ENCODE measurements around the gene DNAJB14. TPM values are rescaled to one million over a fixed set of nuclear protein-coding genes. Genes with fewer than 3 reads are reported as not detected.

The DNAJB14 gene
- total RNA-seq, 1 experiment from 2014 or later, result 41.5 TPM

GRCh38 chr4:99855678-99856077 is 90.7 kb downstream of the DNAJB14 start:
- H3K9me3 ChIP-seq (ENCODE audit: control insufficient read depth, insufficient read depth, low read depth, low read length), result no peaks in the 10 kb centered on the region
- POLR2A ChIA-PET, result no interaction called here
- no peak for DNase-seq (ENCODE audit: low read depth, low spot score)

GRCh38 chr4:99853999-99854398 is 92.4 kb downstream of the DNAJB14 start:
- H3K27me3 ChIP-seq (ENCODE audit: control insufficient read depth, insufficient read depth, low read length), result no peaks in the 10 kb centered on the region; the same call in 1 of the 2 replicates
- no peak for DNase-seq (ENCODE audit: low read depth, low spot score)
- TF ChIP-seq CTCF (IDR thresholded peaks at IDR 0.05), result no peak
- TF ChIP-seq SIN3A (IDR thresholded peaks at IDR 0.05; ENCODE audit: borderline replicate concordance, insufficient read depth, low read depth, low read length), result no peak
- no peak for TF ChIP-seq REST (IDR thresholded peaks at IDR 0.05; ENCODE audit: insufficient read depth in 1 of 2, low read depth in 2 of 2, low read length in 1 of 2)
- TF ChIP-seq TCF7L2 (IDR thresholded peaks at IDR 0.05; ENCODE audit: low read depth, low read length), result no peak
- TF ChIP-seq POLR2AphosphoS5 (IDR thresholded peaks at IDR 0.05; ENCODE audit: low read depth, low read length), result no peak
- no peak overlapping the region for H3K4me3 ChIP-seq (ENCODE audit: low read depth in 2 of 2, low read length in 2 of 2)
- POLR2A ChIA-PET, result no interaction called here
- no peaks in the 10 kb centered on the region for H3K9me3 ChIP-seq (ENCODE audit: control insufficient read depth, insufficient read depth, low read depth, low read length)
- no peaks in the 10 kb centered on the region for H3K4me1 ChIP-seq (ENCODE audit: control insufficient read depth, insufficient read depth, low read length)
- in situ Hi-C loops (cut with HindIII; ENCODE audit: low pct_unique_long_range_greater_than_20kb, low sequenced_read_pairs), result no loop called here
- no peak overlapping the region for H3K27ac ChIP-seq (ENCODE audit: low read length)
- no peaks in the 10 kb centered on the region for H3K36me3 ChIP-seq (ENCODE audit: control insufficient read depth, insufficient read depth, low read length)
- CTCF ChIA-PET, result no interaction called here
- BruUV-seq (replicated peaks), result no TSS peak
- ATAC-seq, result no peak
- intact Hi-C loops (cut with micrococcal nuclease; ENCODE audit: unreplicated experiment), result loop anchor here (2.0 kb wide), 1 partner anchor 15 kb away; no protein-coding TSS in a partner anchor

More at GRCh38 chr4:99855678-99856077, 90.7 kb downstream of the DNAJB14 start:
- Histone ChIP-seq H3K4me3 (ENCODE audit: low read depth in 2 of 2, low read length in 2 of 2) (no peak overlapping the region), H3K27ac (ENCODE audit: low read length) (no peak overlapping the region), H3K4me1 (ENCODE audit: control insufficient read depth, insufficient read depth, low read length) (no peaks in the 10 kb centered on the region), H3K27me3 (ENCODE audit: control insufficient read depth, insufficient read depth, low read length) (no peaks in the 10 kb centered on the region; the same call in none of the 2 replicates), H3K36me3 (ENCODE audit: control insufficient read depth, insufficient read depth, low read length) (no peaks in the 10 kb centered on the region; the same call in 1 of the 2 replicates)
- TF ChIP-seq SIN3A (IDR thresholded peaks at IDR 0.05; ENCODE audit: borderline replicate concordance, insufficient read depth, low read depth, low read length), result no peak
- TF ChIP-seq CTCF (IDR thresholded peaks at IDR 0.05), result no peak
- TF ChIP-seq POLR2AphosphoS5 (IDR thresholded peaks at IDR 0.05; ENCODE audit: low read depth, low read length), result no peak
- no peak for TF ChIP-seq REST (IDR thresholded peaks at IDR 0.05; ENCODE audit: insufficient read depth in 1 of 2, low read depth in 2 of 2, low read length in 1 of 2)
- TF ChIP-seq TCF7L2 (IDR thresholded peaks at IDR 0.05; ENCODE audit: low read depth, low read length), result no peak
- no TSS peak for BruUV-seq (replicated peaks)
- no peak for ATAC-seq
- intact Hi-C loops (cut with micrococcal nuclease; ENCODE audit: unreplicated experiment) (no loop called here), in situ Hi-C loops (cut with HindIII; ENCODE audit: low pct_unique_long_range_greater_than_20kb, low sequenced_read_pairs) (no loop called here)
- CTCF ChIA-PET, result no interaction called here

All from Panc1 (cell line).